H1 (cell line): ENCODE data around the gene SLC13A1. TPM values are rescaled to one million over a fixed set of nuclear protein-coding genes. Genes with fewer than 3 reads are reported as not detected.

Experiments used
- CHD1 ChIP-seq: IDR thresholded peaks from 2 replicates; pipeline ENCODE4 v1.6.1; 2012; ENCODE audit warnings: low read depth, low read length, improper control_type of control experiment
- ZNF274 ChIP-seq: IDR thresholded peaks from 2 replicates; pipeline ENCODE4 v1.7.0; 2012; ENCODE audit warnings: low read length, borderline replicate concordance; ENCODE audit errors: extremely low read depth
- polyA plus RNA-seq, 7 experiments: library from polyadenylated mRNA; depleted of rRNA in 3 of 7; stranded (reverse) in 5 of 7; unstranded in 2 of 7; fragments of >200 nt in 5 of 7; fragments of 200-250 nt in 2 of 7; gene quantifications; 1 replicate in 5 of 7; 2 replicates in 1 of 7; 4 replicates in 1 of 7; pipeline versions ENCODE4 v1.2.1 to v1.2.3, GENCODE V29; 2011 to 2013; ENCODE audit warnings: missing spikeins in 2 of 7, mixed read lengths in 2 of 7
- total RNA-seq: library from RNA; stranded (reverse); fragmentation: NEBNext Ultra II Directional; extraction: Animal tissue kit (Norgen Biotek cat#: 25700); gene quantifications from 2 replicates; pipeline ENCODE4 v1.2.1, GENCODE V29; 2021

Gene SLC13A1
- total and polyA plus RNA-seq, 2 of the 8 experiments (the other 6 are each of a cell fraction or from before 2014, with no cell fraction given) = not detected

GRCh38 chr7:123155571-123155970 is 44.2 kb downstream of the SLC13A1 start (continued):
- TF ChIP-seq ZNF274 (no peak), CHD1 (no peak)
